H1 (cell line): ENCODE data around the gene CCDC154. TPM values are rescaled to one million over a fixed set of nuclear protein-coding genes. Genes with fewer than 3 reads are reported as not detected.

Source experiments
- BRCA1 ChIP-seq: IDR thresholded peaks from 2 replicates; pipeline ENCODE4 v1.6.1; 2012; ENCODE audit warnings: low read depth, low read length, improper control_type of control experiment
- CBX8 ChIP-seq: fragments of 300-800, 300-1000 bp; sonication (generic); IDR thresholded peaks from 2 replicates; pipeline ENCODE4 v1.7.1; 2016; ENCODE audit warnings: low read depth, low read length, borderline replicate concordance
- CHD1 ChIP-seq: IDR thresholded peaks from 2 replicates; pipeline ENCODE4 v1.6.1; 2012; ENCODE audit warnings: low read depth, low read length, improper control_type of control experiment
- EP300 ChIP-seq, 2 experiments: IDR thresholded peaks; 1 replicate in 1 of 2; 2 replicates in 1 of 2; pipeline ENCODE4 v1.6.1; 2011 to 2012; ENCODE audit warnings: low read depth in 2 of 2, low read length in 2 of 2, mild to moderate bottlenecking in 2 of 2, borderline replicate concordance in 1 of 2, inconsistent platforms in 1 of 2, moderate library complexity in 1 of 2
- GTF2F1 ChIP-seq: IDR thresholded peaks from 2 replicates; pipeline ENCODE4 v1.6.1; 2012; ENCODE audit warnings: low read depth, low read length, improper control_type of control experiment, borderline replicate concordance
- HDAC2 ChIP-seq, 2 experiments: fragments of 300-600 bp in 1 of 2; sonication (generic) in 1 of 2; IDR thresholded peaks; 2 replicates each; pipeline ENCODE4 v1.6.1; 2011 to 2012; ENCODE audit warnings: low read depth in 2 of 2, low read length in 2 of 2, mild to moderate bottlenecking in 2 of 2, moderate library complexity in 2 of 2, borderline replicate concordance in 1 of 2, inconsistent platforms in 1 of 2
- JUND ChIP-seq: IDR thresholded peaks from 2 replicates; pipeline ENCODE4 v1.6.1; 2011; ENCODE audit warnings: mild to moderate bottlenecking, improper control_type of control experiment, low read length
- KDM4A ChIP-seq: IDR thresholded peaks from one replicate; pipeline ENCODE4 v1.7.1; 2012; ENCODE audit warnings: low read depth, mild to moderate bottlenecking, moderate library complexity, low read length, inconsistent platforms; ENCODE audit not compliant: severe bottlenecking
- KDM5A ChIP-seq: fragments of 200-600 bp; IDR thresholded peaks from 2 replicates; pipeline ENCODE4 v1.7.1; 2012; ENCODE audit warnings: mild to moderate bottlenecking, low read length, inconsistent platforms, mixed read lengths
- MAX ChIP-seq: IDR thresholded peaks from 2 replicates; pipeline ENCODE4 v1.6.1; 2012; ENCODE audit warnings: inconsistent platforms
- NANOG ChIP-seq: IDR thresholded peaks from 2 replicates; pipeline ENCODE4 v1.6.1; 2011; ENCODE audit warnings: low read length, low read depth, mild to moderate bottlenecking, inconsistent platforms; ENCODE audit not compliant: insufficient read depth, poor library complexity, severe bottlenecking
- POLR2A ChIP-seq, 2 experiments: IDR thresholded peaks; 1 replicate in 1 of 2; 2 replicates in 1 of 2; pipeline ENCODE4 v1.6.1; 2011; ENCODE audit warnings: low read depth in 2 of 2, low read length in 2 of 2, mild to moderate bottlenecking in 2 of 2; ENCODE audit errors: control extremely low read depth in 1 of 2
- POU5F1 ChIP-seq: IDR thresholded peaks from 2 replicates; pipeline ENCODE4 v1.6.1; 2011; ENCODE audit warnings: low read depth, mild to moderate bottlenecking, low read length, moderate library complexity
- RBBP5 ChIP-seq: IDR thresholded peaks from 2 replicates; pipeline ENCODE4 v1.7.1; 2012; ENCODE audit warnings: low read depth, mild to moderate bottlenecking, inconsistent platforms, low read length, moderate library complexity, borderline replicate concordance
- RXRA ChIP-seq: IDR thresholded peaks from 2 replicates; pipeline ENCODE4 v1.6.1; 2011; ENCODE audit warnings: low read depth, mild to moderate bottlenecking, low read length, moderate library complexity; ENCODE audit not compliant: insufficient read depth
- SIN3A ChIP-seq, 2 experiments: IDR thresholded peaks in 1 of 2; conservative IDR thresholded peaks in 1 of 2; 2 replicates each; pipeline ENCODE4 v1.6.1; 2011 to 2012; ENCODE audit warnings: low read length in 2 of 2, improper control_type of control experiment in 1 of 2, low read depth in 1 of 2, mild to moderate bottlenecking in 1 of 2
- SP2 ChIP-seq: IDR thresholded peaks from 2 replicates; pipeline ENCODE4 v1.6.1; 2012; ENCODE audit warnings: mild to moderate bottlenecking, low read length, inconsistent platforms
- TAF1 ChIP-seq: IDR thresholded peaks from 2 replicates; pipeline ENCODE4 v1.6.1; 2011; ENCODE audit warnings: mild to moderate bottlenecking, low read depth, low read length
- TBP ChIP-seq: IDR thresholded peaks from 2 replicates; pipeline ENCODE4 v1.6.1; 2011; ENCODE audit warnings: low read depth, low read length, improper control_type of control experiment
- polyA plus RNA-seq, 7 experiments: library from polyadenylated mRNA; depleted of rRNA in 3 of 7; stranded (reverse) in 5 of 7; unstranded in 2 of 7; fragments of >200 nt in 5 of 7; fragments of 200-250 nt in 2 of 7; gene quantifications; 1 replicate in 5 of 7; 2 replicates in 1 of 7; 4 replicates in 1 of 7; pipeline versions ENCODE4 v1.2.1 to v1.2.3, GENCODE V29; 2011 to 2013; ENCODE audit warnings: missing spikeins in 2 of 7, mixed read lengths in 2 of 7
- total RNA-seq: library from RNA; stranded (reverse); fragmentation: NEBNext Ultra II Directional; extraction: Animal tissue kit (Norgen Biotek cat#: 25700); gene quantifications from 2 replicates; pipeline ENCODE4 v1.2.1, GENCODE V29; 2021
- TF ChIP-seq, protein P1 (sequence below), 3 experiments: IDR thresholded peaks; 1 replicate in 2 of 3; 2 replicates in 1 of 3; pipeline versions ENCODE4 v1.5.1 to v1.6.1; 2011; ENCODE audit warnings: low read length in 3 of 3, mild to moderate bottlenecking in 3 of 3, inconsistent platforms in 2 of 3, low read depth in 1 of 3, moderate library complexity in 1 of 3; ENCODE audit not compliant: insufficient read depth in 1 of 3; ENCODE audit errors: control extremely low read depth in 1 of 3

Gene CCDC154
- total and polyA plus RNA-seq, 2 of the 8 experiments (the other 6 are each of a cell fraction or from before 2014, with no cell fraction given) = 0.15 to 0.88 TPM

DNA sequence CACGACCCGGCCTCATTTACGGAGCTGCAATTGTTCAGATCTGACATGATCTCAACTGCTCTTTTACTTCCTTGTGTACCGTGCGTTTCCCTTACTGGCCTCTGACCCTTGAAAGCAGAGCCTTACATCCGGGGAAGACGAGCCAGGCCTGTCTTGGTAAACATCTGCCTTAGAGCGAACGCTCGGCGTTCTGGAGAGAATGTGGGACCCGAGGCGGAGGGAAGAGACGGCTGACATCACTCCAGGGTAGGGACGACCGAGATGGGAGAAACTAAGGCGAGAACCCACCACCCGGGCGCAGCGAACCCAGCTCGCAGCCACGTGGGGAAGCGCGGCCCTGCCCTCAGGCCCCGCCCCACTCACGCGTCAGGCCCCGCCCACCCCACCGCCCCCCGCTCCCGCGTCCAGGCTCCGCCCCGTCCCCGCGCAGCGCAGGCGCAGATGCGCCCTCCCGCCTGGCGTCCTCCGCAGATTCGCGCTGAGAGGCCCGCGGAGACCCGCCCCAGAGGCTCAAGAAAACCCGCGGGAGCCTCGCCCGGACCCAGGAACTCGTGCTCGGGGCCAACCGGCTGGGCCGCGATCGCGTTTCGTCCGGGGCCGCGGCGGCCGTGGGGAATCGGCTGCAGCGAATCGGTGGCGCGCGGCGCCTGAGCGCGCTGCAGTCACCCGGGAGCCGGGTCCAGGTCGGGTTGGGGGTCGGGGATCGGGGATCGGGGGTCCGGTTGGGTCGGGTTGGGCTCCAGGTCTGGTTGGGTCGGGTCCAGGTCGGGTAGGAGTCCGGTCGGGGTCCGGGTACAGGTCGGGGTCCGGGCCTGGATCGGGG lies 48.8 kb upstream of the CCDC154 start, which contains the start of gene TELO2 (continued):
- TF ChIP-seq BRCA1 = no peak
- no peak for TF ChIP-seq POU5F1
- TF ChIP-seq RXRA = no peak
- TF ChIP-seq JUND = no peak
- TF ChIP-seq HDAC2 (IDR thresholded peaks at IDR 0.05; ENCODE audit: borderline replicate concordance in 1 of 2, low read depth in 2 of 2, low read length in 2 of 2) = 0 out of 4 replicates have a peak, but pooled peaks of 1 of the 2 experiments have one; percentile 68
- peak in 1 of 2 experiments; percentile 66; a peak in 1 of 3 replicates for TF ChIP-seq POLR2A (IDR thresholded peaks at IDR 0.05; ENCODE audit: control extremely low read depth in 1 of 2, low read depth in 2 of 2, low read length in 2 of 2)
- peak; percentile 84 for TF ChIP-seq TAF1
- TF ChIP-seq KDM4A = peak; percentile 47
- no peak for TF ChIP-seq CBX8
- no peak for TF ChIP-seq NANOG
- no peak for TF ChIP-seq CHD1
- no peak for TF ChIP-seq SP2
- peak in 1 of 2 experiments; percentile 84; a peak in 2 of 4 replicates for TF ChIP-seq SIN3A (conservative IDR thresholded peaks at IDR 0.05 in 1 of 2, IDR thresholded peaks at IDR 0.05 in 1 of 2; ENCODE audit: low read depth in 1 of 2, low read length in 2 of 2)
- no peak for TF ChIP-seq GTF2F1
- TF ChIP-seq RBBP5 = no peak
- TF ChIP-seq KDM5A = no peak
- TF ChIP-seq EP300 (IDR thresholded peaks at IDR 0.05; ENCODE audit: borderline replicate concordance in 1 of 2, low read depth in 2 of 2, low read length in 2 of 2) = peak in 1 of 2 experiments; percentile 98; a peak in 1 of 3 replicates
- peak; percentile 66 for TF ChIP-seq TBP
- TF ChIP-seq MAX = peak; percentile 92
- TF ChIP-seq, protein P1, sequence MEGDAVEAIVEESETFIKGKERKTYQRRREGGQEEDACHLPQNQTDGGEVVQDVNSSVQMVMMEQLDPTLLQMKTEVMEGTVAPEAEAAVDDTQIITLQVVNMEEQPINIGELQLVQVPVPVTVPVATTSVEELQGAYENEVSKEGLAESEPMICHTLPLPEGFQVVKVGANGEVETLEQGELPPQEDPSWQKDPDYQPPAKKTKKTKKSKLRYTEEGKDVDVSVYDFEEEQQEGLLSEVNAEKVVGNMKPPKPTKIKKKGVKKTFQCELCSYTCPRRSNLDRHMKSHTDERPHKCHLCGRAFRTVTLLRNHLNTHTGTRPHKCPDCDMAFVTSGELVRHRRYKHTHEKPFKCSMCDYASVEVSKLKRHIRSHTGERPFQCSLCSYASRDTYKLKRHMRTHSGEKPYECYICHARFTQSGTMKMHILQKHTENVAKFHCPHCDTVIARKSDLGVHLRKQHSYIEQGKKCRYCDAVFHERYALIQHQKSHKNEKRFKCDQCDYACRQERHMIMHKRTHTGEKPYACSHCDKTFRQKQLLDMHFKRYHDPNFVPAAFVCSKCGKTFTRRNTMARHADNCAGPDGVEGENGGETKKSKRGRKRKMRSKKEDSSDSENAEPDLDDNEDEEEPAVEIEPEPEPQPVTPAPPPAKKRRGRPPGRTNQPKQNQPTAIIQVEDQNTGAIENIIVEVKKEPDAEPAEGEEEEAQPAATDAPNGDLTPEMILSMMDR (IDR thresholded peaks at IDR 0.05; ENCODE audit: control extremely low read depth in 1 of 3, insufficient read depth in 1 of 3, low read depth in 1 of 3, low read length in 3 of 3) = no peak
